ENCODE data around the gene CRYBA1.
A peak's percentile ranks its signal among the peaks of the same experiment; 100 is the strongest.
"Not testable (repeated sequence)": the region's sequence is repeated elsewhere in the genome, so short reads cannot be mapped to it uniquely, and the experiment has no call there.

The CRYBA1 gene

GRCh38 chr17:29237476-29238132 lies 9.1 kb upstream of the CRYBA1 start:
- no peak for DNase-seq (ENCODE audit: low spot score)

GRCh38 chr17:29238133-29238850 lies 8.4 kb upstream of the CRYBA1 start:
- DNase-seq (ENCODE audit: low spot score): no peak

- no peak for DNase-seq (ENCODE audit: low spot score)
Measured at GRCh38 chr17:29240477-29240876, 6.2 kb upstream of the CRYBA1 start.

- peak; percentile 73 for DNase-seq (ENCODE audit: low spot score)
Measured at GRCh38 chr17:29240968-29241963, 5.4 kb upstream of the CRYBA1 start.

- DNase-seq (ENCODE audit: low spot score): no peak
Measured at GRCh38 chr17:29242051-29242450, 4.6 kb upstream of the CRYBA1 start.

GRCh38 chr17:29242790-29243189 lies 3.9 kb upstream of the CRYBA1 start:
- no peak for DNase-seq (ENCODE audit: low spot score)

GRCh38 chr17:29243792-29244191 lies 2.9 kb upstream of the CRYBA1 start:
- DNase-seq (ENCODE audit: low spot score): no peak

- DNase-seq (ENCODE audit: low spot score): no peak
Measured at GRCh38 chr17:29245401-29245800, 1.3 kb upstream of the CRYBA1 start.

- DNase-seq (ENCODE audit: low spot score): no peak
Measured at GRCh38 chr17:29247219-29247618, 560 bp downstream of the CRYBA1 start.

- no peak for DNase-seq (ENCODE audit: low spot score)
Measured at GRCh38 chr17:29248845-29249244, 2.2 kb downstream of the CRYBA1 start.

- DNase-seq (ENCODE audit: low spot score): no peak
Measured at GRCh38 chr17:29250666-29251065, 4.0 kb downstream of the CRYBA1 start.

- no peak for DNase-seq (ENCODE audit: low spot score)
Measured at GRCh38 chr17:29251184-29251583, 4.5 kb downstream of the CRYBA1 start.

- no peak for DNase-seq (ENCODE audit: low spot score)
Measured at GRCh38 chr17:29252101-29252791, 5.6 kb downstream of the CRYBA1 start.

GRCh38 chr17:29253037-29253436 lies 6.4 kb downstream of the CRYBA1 start:
- DNase-seq (ENCODE audit: low spot score): no peak

- DNase-seq (ENCODE audit: low spot score): no peak
Measured at GRCh38 chr17:29255926-29256522, 9.4 kb downstream of the CRYBA1 start.

GRCh38 chr17:29256735-29257466 lies 10.2 kb downstream of the CRYBA1 start:
- DNase-seq (ENCODE audit: low spot score): no peak

GRCh38 chr17:29257756-29258155 lies 11.1 kb downstream of the CRYBA1 start:
- no peak for DNase-seq (ENCODE audit: low spot score)

- DNase-seq (ENCODE audit: low spot score): no peak
Measured at GRCh38 chr17:29263916-29264315, 17.3 kb downstream of the CRYBA1 start.

GRCh38 chr17:29271980-29272379 lies 25.3 kb downstream of the CRYBA1 start:
- DNase-seq (ENCODE audit: low spot score): not testable (repeated sequence)

- DNase-seq (ENCODE audit: low spot score): no peak
Measured at GRCh38 chr17:29273924-29274323, 27.3 kb downstream of the CRYBA1 start.

GRCh38 chr17:29278692-29279091 lies 32.0 kb downstream of the CRYBA1 start:
- no peak for DNase-seq (ENCODE audit: low spot score)

Measured in Ammon's horn (tissue), 1 donor.